ENCODE results near the gene CWF19L1. TPM values are rescaled to one million over a fixed set of nuclear protein-coding genes. Genes with fewer than 3 reads are reported as not detected.

Gene CWF19L1
- 10 to 100 TPM; 12.6 to 23.0 (median 17.0) TPM for total RNA-seq

GRCh38 chr10:100267239-100268104, at the start of gene CWF19L1:
TSS of gene CWF19L1 (minus strand) at chr10:100267638. CDS start at chr10:100267593, 45 bp downstream.
- TF ChIP-seq, protein P1, sequence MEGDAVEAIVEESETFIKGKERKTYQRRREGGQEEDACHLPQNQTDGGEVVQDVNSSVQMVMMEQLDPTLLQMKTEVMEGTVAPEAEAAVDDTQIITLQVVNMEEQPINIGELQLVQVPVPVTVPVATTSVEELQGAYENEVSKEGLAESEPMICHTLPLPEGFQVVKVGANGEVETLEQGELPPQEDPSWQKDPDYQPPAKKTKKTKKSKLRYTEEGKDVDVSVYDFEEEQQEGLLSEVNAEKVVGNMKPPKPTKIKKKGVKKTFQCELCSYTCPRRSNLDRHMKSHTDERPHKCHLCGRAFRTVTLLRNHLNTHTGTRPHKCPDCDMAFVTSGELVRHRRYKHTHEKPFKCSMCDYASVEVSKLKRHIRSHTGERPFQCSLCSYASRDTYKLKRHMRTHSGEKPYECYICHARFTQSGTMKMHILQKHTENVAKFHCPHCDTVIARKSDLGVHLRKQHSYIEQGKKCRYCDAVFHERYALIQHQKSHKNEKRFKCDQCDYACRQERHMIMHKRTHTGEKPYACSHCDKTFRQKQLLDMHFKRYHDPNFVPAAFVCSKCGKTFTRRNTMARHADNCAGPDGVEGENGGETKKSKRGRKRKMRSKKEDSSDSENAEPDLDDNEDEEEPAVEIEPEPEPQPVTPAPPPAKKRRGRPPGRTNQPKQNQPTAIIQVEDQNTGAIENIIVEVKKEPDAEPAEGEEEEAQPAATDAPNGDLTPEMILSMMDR (IDR thresholded peaks at IDR 0.05; ENCODE audit: low read depth) = no peak

GRCh38 chr10:100315615-100316014, 48.2 kb upstream of the CWF19L1 start:
- TF ChIP-seq, protein P1 (IDR thresholded peaks at IDR 0.05; ENCODE audit: low read depth) = no peak

- TF ChIP-seq, protein P1 (IDR thresholded peaks at IDR 0.05; ENCODE audit: low read depth) = no peak
Observed at GRCh38 chr10:100311298-100311697, 43.9 kb upstream of the CWF19L1 start.

- TF ChIP-seq, protein P1 (IDR thresholded peaks at IDR 0.05; ENCODE audit: low read depth) = no peak
Observed at GRCh38 chr10:100307684-100308083, 40.2 kb upstream of the CWF19L1 start.

- TF ChIP-seq, protein P1 (IDR thresholded peaks at IDR 0.05; ENCODE audit: low read depth) = no peak
Observed at GRCh38 chr10:100306861-100307260, 39.4 kb upstream of the CWF19L1 start.

GRCh38 chr10:100304414-100304813, 37.0 kb upstream of the CWF19L1 start:
- TF ChIP-seq, protein P1 (IDR thresholded peaks at IDR 0.05; ENCODE audit: low read depth) = no peak

GRCh38 chr10:100303724-100304319, 36.4 kb upstream of the CWF19L1 start:
- TF ChIP-seq, protein P1 (IDR thresholded peaks at IDR 0.05; ENCODE audit: low read depth) = no peak
